ENCODE results near the gene CALCOCO2. TPM values are rescaled to one million over a fixed set of nuclear protein-coding genes. Genes with fewer than 3 reads are reported as not detected.
A peak's percentile ranks its signal among the peaks of the same experiment; 100 is the strongest.

CALCOCO2 gene
- total and polyA plus RNA-seq, 2 of the 13 experiments (the other 11 are each of a cell fraction or from before 2014, with no cell fraction given), result 72.9 to 111 TPM

DNA sequence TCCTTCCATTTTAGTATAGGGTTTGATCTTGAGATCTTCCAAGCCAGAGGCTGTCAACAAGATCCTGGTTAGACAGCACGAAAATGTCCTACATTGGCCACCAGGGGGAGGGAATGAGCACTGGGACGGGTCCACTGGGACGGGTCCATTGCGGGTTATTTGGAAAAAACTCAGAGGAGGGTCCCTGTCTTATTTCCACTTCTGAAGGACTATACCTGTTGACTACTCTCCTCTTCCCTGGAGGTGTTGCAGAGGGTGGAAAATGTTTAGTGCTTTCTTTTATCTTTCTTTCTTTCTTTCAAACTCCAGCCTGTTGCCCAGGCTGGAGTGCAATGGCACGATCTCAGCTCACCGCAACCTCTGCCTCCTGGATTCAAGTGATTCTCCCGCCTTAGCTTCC, 16.3 kb upstream of the CALCOCO2 start (continued):
- TF ChIP-seq ZNF75D (CRISPR knock-in tag; IDR thresholded peaks at IDR 0.05; ENCODE audit: borderline replicate concordance) (no peak), ZNF776 (CRISPR knock-in tag; IDR thresholded peaks at IDR 0.05) (no peak), REXO4 (CRISPR knock-in tag; IDR thresholded peaks at IDR 0.05; ENCODE audit: borderline replicate concordance) (no peak), KDM2A (CRISPR knock-in tag; IDR thresholded peaks at IDR 0.05; ENCODE audit: borderline replicate concordance, low read depth) (0 out of 2 replicates have a peak, but pooled peaks have one; percentile 40), SPEN (CRISPR knock-in tag; IDR thresholded peaks at IDR 0.05; ENCODE audit: low read depth) (no peak), MED8 (CRISPR knock-in tag; IDR thresholded peaks at IDR 0.05; ENCODE audit: insufficient replicate concordance) (no peak), KAT8 (CRISPR knock-in tag; IDR thresholded peaks at IDR 0.05) (0 out of 2 replicates have a peak, but pooled peaks have one; percentile 15), ZNF644 (CRISPR knock-in tag; IDR thresholded peaks at IDR 0.05; ENCODE audit: low read depth) (no peak), RBAK (CRISPR knock-in tag; IDR thresholded peaks at IDR 0.05) (no peak)
- TF ChIP-seq, protein P1, sequence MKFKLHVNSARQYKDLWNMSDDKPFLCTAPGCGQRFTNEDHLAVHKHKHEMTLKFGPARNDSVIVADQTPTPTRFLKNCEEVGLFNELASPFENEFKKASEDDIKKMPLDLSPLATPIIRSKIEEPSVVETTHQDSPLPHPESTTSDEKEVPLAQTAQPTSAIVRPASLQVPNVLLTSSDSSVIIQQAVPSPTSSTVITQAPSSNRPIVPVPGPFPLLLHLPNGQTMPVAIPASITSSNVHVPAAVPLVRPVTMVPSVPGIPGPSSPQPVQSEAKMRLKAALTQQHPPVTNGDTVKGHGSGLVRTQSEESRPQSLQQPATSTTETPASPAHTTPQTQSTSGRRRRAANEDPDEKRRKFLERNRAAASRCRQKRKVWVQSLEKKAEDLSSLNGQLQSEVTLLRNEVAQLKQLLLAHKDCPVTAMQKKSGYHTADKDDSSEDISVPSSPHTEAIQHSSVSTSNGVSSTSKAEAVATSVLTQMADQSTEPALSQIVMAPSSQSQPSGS (CRISPR knock-in tag; IDR thresholded peaks at IDR 0.05), result no peak
- TF ChIP-seq, protein P2, sequence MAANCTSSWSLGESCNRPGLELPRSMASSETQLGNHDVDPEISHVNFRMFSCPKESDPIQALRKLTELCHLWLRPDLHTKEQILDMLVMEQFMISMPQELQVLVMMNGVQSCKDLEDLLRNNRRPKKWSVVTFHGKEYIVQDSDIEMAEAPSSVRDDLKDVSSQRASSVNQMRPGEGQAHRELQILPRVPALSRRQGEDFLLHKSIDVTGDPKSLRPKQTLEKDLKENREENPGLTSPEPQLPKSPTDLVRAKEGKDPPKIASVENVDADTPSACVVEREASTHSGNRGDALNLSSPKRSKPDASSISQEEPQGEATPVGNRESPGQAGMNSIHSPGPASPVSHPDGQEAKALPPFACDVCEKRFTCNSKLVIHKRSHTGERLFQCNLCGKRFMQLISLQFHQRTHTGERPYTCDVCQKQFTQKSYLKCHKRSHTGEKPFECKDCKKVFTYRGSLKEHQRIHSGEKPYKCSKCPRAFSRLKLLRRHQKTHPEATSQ (CRISPR knock-in tag; IDR thresholded peaks at IDR 0.05; ENCODE audit: borderline replicate concordance), result no peak
- TF ChIP-seq, protein P3, sequence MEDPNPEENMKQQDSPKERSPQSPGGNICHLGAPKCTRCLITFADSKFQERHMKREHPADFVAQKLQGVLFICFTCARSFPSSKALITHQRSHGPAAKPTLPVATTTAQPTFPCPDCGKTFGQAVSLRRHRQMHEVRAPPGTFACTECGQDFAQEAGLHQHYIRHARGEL (CRISPR knock-in tag; IDR thresholded peaks at IDR 0.05), result peak; percentile 54; the same call in 1 of the 2 replicates
- TF ChIP-seq, protein P4, sequence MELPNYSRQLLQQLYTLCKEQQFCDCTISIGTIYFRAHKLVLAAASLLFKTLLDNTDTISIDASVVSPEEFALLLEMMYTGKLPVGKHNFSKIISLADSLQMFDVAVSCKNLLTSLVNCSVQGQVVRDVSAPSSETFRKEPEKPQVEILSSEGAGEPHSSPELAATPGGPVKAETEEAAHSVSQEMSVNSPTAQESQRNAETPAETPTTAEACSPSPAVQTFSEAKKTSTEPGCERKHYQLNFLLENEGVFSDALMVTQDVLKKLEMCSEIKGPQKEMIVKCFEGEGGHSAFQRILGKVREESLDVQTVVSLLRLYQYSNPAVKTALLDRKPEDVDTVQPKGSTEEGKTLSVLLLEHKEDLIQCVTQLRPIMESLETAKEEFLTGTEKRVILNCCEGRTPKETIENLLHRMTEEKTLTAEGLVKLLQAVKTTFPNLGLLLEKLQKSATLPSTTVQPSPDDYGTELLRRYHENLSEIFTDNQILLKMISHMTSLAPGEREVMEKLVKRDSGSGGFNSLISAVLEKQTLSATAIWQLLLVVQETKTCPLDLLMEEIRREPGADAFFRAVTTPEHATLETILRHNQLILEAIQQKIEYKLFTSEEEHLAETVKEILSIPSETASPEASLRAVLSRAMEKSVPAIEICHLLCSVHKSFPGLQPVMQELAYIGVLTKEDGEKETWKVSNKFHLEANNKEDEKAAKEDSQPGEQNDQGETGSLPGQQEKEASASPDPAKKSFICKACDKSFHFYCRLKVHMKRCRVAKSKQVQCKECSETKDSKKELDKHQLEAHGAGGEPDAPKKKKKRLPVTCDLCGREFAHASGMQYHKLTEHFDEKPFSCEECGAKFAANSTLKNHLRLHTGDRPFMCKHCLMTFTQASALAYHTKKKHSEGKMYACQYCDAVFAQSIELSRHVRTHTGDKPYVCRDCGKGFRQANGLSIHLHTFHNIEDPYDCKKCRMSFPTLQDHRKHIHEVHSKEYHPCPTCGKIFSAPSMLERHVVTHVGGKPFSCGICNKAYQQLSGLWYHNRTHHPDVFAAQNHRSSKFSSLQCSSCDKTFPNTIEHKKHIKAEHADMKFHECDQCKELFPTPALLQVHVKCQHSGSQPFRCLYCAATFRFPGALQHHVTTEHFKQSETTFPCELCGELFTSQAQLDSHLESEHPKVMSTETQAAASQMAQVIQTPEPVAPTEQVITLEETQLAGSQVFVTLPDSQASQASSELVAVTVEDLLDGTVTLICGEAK (IDR thresholded peaks at IDR 0.05), result no peak
- TF ChIP-seq, protein P4 (CRISPR knock-in tag; IDR thresholded peaks at IDR 0.05), result 0 out of 2 replicates have a peak, but pooled peaks have one; percentile 19
